ENCODE results near the gene CORIN. TPM values are rescaled to one million over a fixed set of nuclear protein-coding genes. Genes with fewer than 3 reads are reported as not detected.

The CORIN gene, protein sequence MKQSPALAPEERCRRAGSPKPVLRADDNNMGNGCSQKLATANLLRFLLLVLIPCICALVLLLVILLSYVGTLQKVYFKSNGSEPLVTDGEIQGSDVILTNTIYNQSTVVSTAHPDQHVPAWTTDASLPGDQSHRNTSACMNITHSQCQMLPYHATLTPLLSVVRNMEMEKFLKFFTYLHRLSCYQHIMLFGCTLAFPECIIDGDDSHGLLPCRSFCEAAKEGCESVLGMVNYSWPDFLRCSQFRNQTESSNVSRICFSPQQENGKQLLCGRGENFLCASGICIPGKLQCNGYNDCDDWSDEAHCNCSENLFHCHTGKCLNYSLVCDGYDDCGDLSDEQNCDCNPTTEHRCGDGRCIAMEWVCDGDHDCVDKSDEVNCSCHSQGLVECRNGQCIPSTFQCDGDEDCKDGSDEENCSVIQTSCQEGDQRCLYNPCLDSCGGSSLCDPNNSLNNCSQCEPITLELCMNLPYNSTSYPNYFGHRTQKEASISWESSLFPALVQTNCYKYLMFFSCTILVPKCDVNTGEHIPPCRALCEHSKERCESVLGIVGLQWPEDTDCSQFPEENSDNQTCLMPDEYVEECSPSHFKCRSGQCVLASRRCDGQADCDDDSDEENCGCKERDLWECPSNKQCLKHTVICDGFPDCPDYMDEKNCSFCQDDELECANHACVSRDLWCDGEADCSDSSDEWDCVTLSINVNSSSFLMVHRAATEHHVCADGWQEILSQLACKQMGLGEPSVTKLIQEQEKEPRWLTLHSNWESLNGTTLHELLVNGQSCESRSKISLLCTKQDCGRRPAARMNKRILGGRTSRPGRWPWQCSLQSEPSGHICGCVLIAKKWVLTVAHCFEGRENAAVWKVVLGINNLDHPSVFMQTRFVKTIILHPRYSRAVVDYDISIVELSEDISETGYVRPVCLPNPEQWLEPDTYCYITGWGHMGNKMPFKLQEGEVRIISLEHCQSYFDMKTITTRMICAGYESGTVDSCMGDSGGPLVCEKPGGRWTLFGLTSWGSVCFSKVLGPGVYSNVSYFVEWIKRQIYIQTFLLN
- under 1 TPM; 0.29 to 0.34 TPM for total RNA-seq

DNA sequence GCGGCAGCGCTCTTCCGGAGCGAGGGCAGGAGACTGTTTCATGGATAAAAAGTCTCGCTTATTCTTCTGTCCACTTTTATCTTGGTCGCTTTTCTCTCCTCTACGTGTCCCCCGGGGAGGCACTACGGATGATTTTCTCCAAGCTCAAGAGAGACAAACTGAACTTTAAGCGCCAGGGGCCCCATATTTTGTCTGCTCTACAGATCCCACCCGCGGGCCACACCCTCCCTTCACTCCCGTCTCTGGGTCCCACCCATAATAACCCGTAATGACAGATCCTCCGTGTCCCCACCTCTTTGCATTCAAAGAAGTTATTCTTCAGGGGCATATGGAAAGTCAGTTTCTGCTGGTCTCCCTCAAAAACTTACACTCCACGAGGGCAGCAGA, at the start of gene CORIN:
Gene CORIN (minus strand): TSS at position 160 of the 387 bp plus-strand sequence. CDS start 118 bp downstream, at position 42.
- ATAC-seq (no peak), DNase-seq (peak; percentile 10)
- Mint-ChIP-seq H3K36me3 (ENCODE audit: low read depth) (no peaks in the 10 kb centered on the region), H3K9me3 (no peaks in the 10 kb centered on the region), H3K4me3 (peak within 1 kb of the TSS; percentile 74), H3K27ac (no peak within 1 kb of the TSS), H3K4me1 (ENCODE audit: low read depth) (peaks cover 31% of the 10 kb centered on the region), H3K27me3 (peaks cover 9% of the 10 kb centered on the region)
- no peak for TF ChIP-seq CTCF (IDR thresholded peaks at IDR 0.05)
- ChIA-PET CTCF (interaction anchor here (1.4 to 3.3 kb wide), 7 partner anchors 46 to 307 kb away, joined by 3 to 32 read pairs (median 5); no protein-coding TSS in a partner anchor), POLR2A (interaction anchor here (0.8 kb wide), 1 partner anchor 242 kb away, joined by 3 read pairs; no protein-coding TSS in a partner anchor)
- intact Hi-C loops (cut with micrococcal nuclease): loop anchor here (5.0 kb wide), 1 partner anchor 151 kb away; no protein-coding TSS in a partner anchor

DNA sequence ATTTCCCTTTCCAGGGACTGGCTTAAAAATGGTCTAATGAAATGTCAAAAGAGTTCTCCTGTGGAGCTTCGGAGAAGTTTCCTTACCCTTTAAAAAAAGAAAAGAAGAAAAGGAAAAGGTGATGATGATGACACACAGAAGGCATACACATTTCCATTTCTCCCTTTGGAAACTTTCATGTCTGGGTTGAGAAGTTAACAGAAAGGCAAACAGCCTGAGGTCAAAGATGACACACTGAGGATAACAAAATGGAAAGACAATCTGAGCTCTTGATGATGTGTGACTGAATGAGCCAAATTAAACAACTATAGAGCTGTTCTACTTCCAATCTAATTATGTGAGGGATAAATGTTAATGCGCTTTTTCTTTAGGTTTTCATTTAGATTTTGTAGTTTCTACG, 44.4 kb upstream of the CORIN start:
- no peak for TF ChIP-seq CTCF (IDR thresholded peaks at IDR 0.05)
- Mint-ChIP-seq H3K4me1 (ENCODE audit: low read depth) (no peaks in the 10 kb centered on the region), H3K4me3 (no peak overlapping the region), H3K27me3 (no peaks in the 10 kb centered on the region), H3K36me3 (ENCODE audit: low read depth) (peaks cover 37% of the 10 kb centered on the region), H3K9me3 (no peaks in the 10 kb centered on the region), H3K27ac (no peak overlapping the region)
- ATAC-seq (no peak), DNase-seq (no peak)
- ChIA-PET CTCF (no interaction called here), POLR2A (no interaction called here)
- intact Hi-C loops (cut with micrococcal nuclease): no loop called here

GRCh38 chr4:47879458-47879857, 41.6 kb upstream of the CORIN start:
- TF ChIP-seq CTCF (IDR thresholded peaks at IDR 0.05): no peak
- CTCF ChIA-PET: no interaction called here
- peaks cover 47% of the 10 kb centered on the region for H3K36me3 Mint-ChIP-seq (ENCODE audit: low read depth)
- POLR2A ChIA-PET: no interaction called here
- H3K27me3 Mint-ChIP-seq: no peaks in the 10 kb centered on the region
- ATAC-seq (no peak), DNase-seq (no peak)
- intact Hi-C loops (cut with micrococcal nuclease): no loop called here
- no peak overlapping the region for H3K4me3 Mint-ChIP-seq
- H3K4me1 Mint-ChIP-seq (ENCODE audit: low read depth): peaks cover 7% of the 10 kb centered on the region
- no peaks in the 10 kb centered on the region for H3K9me3 Mint-ChIP-seq
- no peak overlapping the region for H3K27ac Mint-ChIP-seq

DNA sequence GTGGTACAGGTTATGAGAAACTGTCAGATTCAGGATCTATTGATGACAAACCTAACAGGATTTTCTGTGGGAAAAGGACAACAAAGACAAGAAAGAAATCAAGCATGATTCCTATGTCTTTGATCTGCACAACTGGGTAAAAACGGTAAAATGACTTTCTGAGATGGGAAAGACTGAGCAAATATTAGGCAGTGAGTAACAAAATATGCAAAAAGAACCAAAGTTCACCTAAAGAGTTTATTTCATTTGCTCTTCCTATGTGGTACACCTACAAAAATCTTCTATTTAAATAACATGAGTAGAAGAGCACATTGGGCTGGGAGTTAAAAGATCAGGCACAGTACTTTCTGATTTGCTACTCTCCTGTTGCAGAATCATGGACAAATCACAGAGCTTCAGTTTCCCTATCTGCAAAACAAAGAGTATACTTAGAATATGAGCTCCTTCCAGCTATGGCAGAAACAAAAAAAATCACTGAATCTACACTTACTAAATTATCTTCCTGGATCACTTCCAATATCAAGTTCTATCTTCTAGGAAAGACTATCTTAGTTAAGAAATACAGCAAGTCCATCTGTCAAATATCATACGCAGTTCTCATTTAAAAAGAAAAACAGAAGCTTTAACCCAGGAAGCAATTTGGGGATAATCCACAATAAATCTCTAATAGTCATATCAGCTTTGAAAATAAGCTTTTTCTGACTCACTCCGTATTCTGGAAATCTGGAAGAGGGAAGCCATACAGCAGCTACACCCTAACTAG, 39.1 kb upstream of the CORIN start:
- H3K27ac Mint-ChIP-seq: no peak overlapping the region
- ATAC-seq (no peak), DNase-seq (no peak)
- peaks cover 53% of the 10 kb centered on the region for H3K36me3 Mint-ChIP-seq (ENCODE audit: low read depth)
- no peak for TF ChIP-seq CTCF (IDR thresholded peaks at IDR 0.05)
- no peaks in the 10 kb centered on the region for H3K27me3 Mint-ChIP-seq
- peaks cover 17% of the 10 kb centered on the region for H3K4me1 Mint-ChIP-seq (ENCODE audit: low read depth)
- no peaks in the 10 kb centered on the region for H3K9me3 Mint-ChIP-seq
- CTCF ChIA-PET: no interaction called here
- POLR2A ChIA-PET: interaction anchor here (0.5 kb wide), 1 partner anchor 367 kb away, joined by 5 read pairs; no protein-coding TSS in a partner anchor
- intact Hi-C loops (cut with micrococcal nuclease): no loop called here
- no peak overlapping the region for H3K4me3 Mint-ChIP-seq

Data from activated CD8-positive, alpha-beta T cell treated with anti-CD3 and anti-CD28 coated beads for 36 hours (primary cell).